Ishikawa (cell line): Measurements from ENCODE around the gene BACH2.

Source experiments
- MAX ChIP-seq: IDR thresholded peaks from 2 replicates; pipeline ENCODE4 v1.6.1; 2012
- REST ChIP-seq: IDR thresholded peaks from 2 replicates; pipeline ENCODE4 v1.6.1; 2012; ENCODE audit warnings: low read depth, mild to moderate bottlenecking
- TAF1 ChIP-seq: IDR thresholded peaks from 2 replicates; pipeline ENCODE4 v1.6.1; 2012; ENCODE audit warnings: low read depth, mild to moderate bottlenecking
- TCF12 ChIP-seq: IDR thresholded peaks from 2 replicates; pipeline ENCODE4 v1.6.1; 2012; ENCODE audit warnings: low read depth
- YY1 ChIP-seq: IDR thresholded peaks from 2 replicates; pipeline ENCODE4 v1.6.1; 2012; ENCODE audit warnings: low read depth

- no peak for TF ChIP-seq MAX
- TF ChIP-seq REST: no peak
- no peak for TF ChIP-seq TCF12
- no peak for TF ChIP-seq YY1
- TF ChIP-seq TAF1: no peak
These were observed 6.4 kb upstream of the BACH2 start for GRCh38 chr6:90303039-90303438.
